ENCODE data around the gene GAL3ST2.
"Not testable (repeated sequence)": the region's sequence is repeated elsewhere in the genome, so short reads cannot be mapped to it uniquely, and the experiment has no call there.

GAL3ST2 gene

GRCh38 chr2:241809383-241810306 is 33.0 kb downstream of the GAL3ST2 start:
- no peak for DNase-seq (ENCODE audit: low spot score)

- DNase-seq (ENCODE audit: low spot score), result peak; percentile 81
These were observed 33.9 kb downstream of the GAL3ST2 start for GRCh38 chr2:241810307-241811200.

DNA sequence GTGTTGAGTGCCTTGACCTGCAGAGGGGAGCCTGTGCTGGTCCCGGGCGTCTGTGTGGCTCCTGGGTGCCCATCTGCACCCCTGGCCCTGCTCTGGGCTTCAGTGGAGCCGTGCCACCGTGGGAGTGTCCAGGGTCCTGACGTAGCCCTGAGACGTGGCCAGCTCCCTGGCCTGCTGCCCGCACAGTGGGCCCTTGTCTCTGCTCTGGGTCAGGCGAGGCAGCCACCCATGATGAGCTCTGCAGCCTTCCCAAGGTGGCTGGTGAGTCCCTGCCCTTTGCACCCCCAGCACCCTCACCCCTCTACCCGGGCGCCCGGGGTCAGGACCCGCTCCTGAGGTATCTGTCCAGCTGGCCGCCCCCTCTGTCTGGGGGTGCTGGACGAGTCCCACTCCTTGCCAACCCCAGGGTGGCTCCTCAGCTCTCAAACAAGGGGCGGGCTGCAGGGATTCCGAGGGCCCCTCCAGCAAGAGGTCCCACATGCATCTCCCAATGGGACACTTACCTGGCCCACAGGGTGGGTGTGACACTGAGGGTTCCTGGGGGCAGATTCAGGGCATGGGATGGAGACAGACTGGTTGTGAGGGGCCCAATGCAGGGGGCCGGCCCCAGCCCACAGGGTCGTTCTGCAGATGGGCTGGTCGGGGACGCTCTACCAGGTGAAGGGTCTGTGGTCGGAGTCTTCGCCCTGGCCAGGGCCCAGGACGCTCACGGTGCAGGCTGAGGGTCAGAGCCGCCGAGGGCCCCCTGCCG is 34.8 kb downstream of the GAL3ST2 start:
- peak; percentile 80 for DNase-seq (ENCODE audit: low spot score)

GRCh38 chr2:241811952-241812729 is 35.5 kb downstream of the GAL3ST2 start:
- no peak for DNase-seq (ENCODE audit: low spot score)

GRCh38 chr2:241812730-241813643 is 36.4 kb downstream of the GAL3ST2 start:
- DNase-seq (ENCODE audit: low spot score), result peak; percentile 70

DNA sequence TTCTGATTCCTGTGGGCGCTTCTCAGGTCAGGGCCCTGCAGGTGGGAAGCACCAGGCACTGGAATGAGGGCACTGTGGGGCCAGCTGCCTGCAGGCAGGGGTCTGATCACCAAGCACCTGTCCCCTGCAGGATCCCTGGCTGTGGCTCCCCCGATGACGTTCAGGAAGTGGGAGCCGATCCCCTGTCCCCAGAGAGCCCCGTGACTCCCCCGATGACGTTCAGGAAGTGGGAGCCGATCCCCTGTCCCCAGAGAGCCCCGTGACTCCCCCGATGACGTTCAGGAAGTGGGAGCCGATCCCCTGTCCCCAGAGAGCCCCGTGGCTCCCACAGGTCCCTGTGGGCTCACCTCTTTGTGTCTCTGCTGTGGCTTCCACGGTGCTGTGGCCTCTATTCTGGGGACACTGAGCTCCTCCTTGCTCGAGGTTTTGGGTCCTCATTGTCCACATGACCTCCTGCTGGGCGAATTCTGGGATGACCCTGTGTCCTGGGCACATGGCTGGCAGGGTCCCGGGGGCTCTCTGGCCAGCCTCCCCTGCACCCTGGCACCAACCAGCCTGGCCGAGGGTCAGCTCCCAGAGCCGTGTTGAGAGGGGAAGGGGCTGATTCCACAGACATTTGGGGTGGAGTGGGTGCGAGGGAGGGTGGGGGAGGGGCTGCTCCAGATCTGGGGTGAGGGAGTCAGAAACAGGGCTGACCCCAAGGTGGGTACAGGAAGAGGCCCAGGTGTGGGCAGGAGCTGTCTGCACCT is 37.2 kb downstream of the GAL3ST2 start:
- DNase-seq (ENCODE audit: low spot score), result no peak

DNA sequence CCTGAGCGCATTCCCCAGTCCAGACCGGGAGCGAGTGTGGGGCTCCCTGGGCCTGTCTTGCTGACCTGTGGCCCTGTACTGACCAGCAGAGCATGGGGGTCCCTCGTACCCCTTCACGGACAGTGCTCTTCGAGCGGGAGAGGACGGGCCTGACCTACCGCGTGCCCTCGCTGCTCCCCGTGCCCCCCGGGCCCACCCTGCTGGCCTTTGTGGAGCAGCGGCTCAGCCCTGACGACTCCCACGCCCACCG is 37.7 kb downstream of the GAL3ST2 start:
- no peak for DNase-seq (ENCODE audit: low spot score)

- no peak for DNase-seq (ENCODE audit: low spot score)
These were observed 38.2 kb downstream of the GAL3ST2 start for GRCh38 chr2:241814643-241815476.

DNA sequence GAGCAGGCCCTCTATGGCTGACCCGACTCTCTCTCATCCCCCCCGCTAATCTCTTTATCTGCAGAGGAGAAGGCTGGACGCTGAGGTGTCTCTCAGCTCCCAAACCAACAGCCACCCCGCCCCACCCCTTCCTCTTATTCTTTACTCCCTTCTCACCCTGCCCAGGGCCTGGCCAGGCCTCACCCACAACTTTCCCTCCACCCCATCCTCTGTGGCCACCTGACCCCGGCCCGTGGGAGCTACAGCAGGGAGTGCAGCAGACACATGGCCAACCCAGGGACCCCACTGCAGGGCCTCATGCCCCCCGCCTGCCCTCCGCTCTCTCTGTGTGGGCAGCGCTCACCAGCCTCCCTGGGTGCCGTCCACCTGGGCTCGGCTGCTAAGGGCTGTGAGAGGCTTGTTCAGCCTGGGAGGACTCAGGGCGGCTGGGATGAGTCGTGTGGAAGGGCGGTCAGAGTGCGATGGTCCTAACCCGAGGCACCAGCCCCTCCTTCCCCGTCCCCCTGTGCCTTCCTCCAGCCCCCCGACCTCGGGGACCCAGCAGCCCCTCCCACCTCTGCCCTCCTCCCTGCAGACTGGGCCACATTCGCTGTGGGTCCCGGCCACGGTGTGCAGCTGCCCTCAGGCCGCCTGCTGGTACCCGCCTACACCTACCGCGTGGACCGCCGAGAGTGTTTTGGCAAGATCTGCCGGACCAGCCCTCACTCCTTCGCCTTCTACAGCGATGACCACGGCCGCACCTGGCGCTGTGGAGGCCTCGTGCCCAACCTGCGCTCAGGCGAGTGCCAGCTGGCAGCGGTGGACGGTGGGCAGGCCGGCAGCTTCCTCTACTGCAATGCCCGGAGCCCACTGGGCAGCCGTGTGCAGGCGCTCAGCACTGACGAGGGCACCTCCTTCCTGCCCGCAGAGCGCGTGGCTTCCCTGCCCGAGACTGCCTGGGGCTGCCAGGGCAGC is 39.1 kb downstream of the GAL3ST2 start:
- DNase-seq (ENCODE audit: low spot score), result no peak

GRCh38 chr2:241816431-241817121 is 40.0 kb downstream of the GAL3ST2 start:
- DNase-seq (ENCODE audit: low spot score), result no peak

DNA sequence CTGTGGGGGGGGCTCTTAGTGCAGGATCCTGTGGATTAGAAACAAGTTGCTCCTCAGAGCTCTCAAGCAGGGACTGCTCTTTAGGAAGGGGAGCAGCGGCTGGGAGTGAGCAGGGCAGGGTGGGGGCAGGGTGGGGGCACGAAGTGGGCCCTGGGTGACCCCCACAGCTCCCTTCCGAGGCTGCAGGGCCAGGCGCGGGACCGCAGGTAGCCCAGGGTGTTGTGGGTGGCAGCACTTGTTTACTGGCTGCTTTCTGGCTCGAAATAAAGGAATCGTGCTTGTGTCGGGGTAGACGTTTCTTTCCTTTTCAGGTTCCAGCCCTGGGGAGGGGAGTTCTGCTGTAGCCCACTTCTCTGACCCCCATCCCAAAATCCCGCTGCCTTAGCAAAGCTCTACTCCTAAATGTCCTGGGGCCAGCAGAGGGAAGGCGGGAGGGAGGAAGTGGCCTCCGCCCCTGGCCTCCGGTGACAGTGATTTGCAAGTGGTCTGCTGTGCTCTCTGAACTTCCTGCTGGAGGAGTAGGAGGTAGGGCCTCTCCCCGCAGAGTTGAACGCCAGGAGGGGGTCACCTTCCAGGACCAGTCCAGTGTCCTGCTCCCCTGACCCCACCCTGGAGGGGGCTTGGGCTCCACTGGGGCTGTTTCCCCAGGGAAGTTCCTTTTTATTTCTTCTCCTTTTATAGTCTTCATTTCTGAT is 40.7 kb downstream of the GAL3ST2 start:
- no peak for DNase-seq (ENCODE audit: low spot score)

GRCh38 chr2:241817821-241818215 is 41.2 kb downstream of the GAL3ST2 start:
- DNase-seq (ENCODE audit: low spot score), result not testable (repeated sequence)

GRCh38 chr2:241818229-241818942 is 41.8 kb downstream of the GAL3ST2 start:
- no peak for DNase-seq (ENCODE audit: low spot score)

GRCh38 chr2:241818943-241819270 is 42.3 kb downstream of the GAL3ST2 start:
- no peak for DNase-seq (ENCODE audit: low spot score)

DNA sequence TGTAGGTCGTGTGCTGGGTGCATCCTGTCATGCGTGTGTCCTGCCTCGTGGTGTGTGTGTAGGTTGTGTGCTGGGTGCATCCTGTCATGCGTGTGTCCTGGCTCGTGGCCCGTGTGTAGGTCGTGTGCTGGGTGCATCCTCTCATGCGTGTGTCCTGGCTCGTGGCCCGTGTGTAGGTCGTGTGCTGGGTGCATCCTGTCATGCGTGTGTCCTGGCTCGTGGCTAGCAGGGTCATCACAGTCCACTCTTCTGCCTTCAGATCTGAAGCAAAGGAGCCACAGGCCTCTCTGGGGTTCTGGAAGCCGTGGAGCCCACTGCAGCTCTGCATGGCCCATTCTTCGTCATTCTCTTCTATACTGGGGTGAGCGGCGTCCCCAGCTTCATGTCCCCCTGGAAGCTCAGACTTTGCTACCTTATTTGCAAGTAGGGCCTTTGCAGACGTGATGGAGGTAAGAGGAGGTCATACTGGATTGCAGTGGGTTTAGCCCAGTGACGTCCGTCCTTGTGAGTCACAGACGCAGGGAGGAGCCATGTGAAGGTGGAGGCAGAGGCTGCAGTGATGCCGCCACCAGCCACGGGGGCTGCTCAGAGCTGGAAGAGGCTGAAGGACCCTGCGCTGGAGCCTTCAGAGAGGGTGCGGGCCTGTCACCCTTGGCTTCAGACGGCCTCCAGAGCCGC is 43.5 kb downstream of the GAL3ST2 start:
- DNase-seq (ENCODE audit: low spot score), result not testable (repeated sequence)
